Measurements from ENCODE around the gene WNT7B.

Gene WNT7B

GRCh38 chr22:45977003-45977411, at the start of gene WNT7B:
TSS of gene WNT7B (minus strand) at chr22:45977162. CDS start at chr22:45976754, 408 bp downstream.
- H3K4me1 ChIP-seq (ENCODE audit: control insufficient read depth, insufficient read depth, low read length, unreplicated experiment), result no peaks in the 10 kb centered on the region
- no peak within 1 kb of the TSS for H3K27ac ChIP-seq (ENCODE audit: low read depth, low read length)
- no peak within 1 kb of the TSS for H2AFZ ChIP-seq (ENCODE audit: low read length, unreplicated experiment)
- no peaks in the 10 kb centered on the region for H3K36me3 ChIP-seq (ENCODE audit: insufficient read depth, low read length)
- H3K27me3 ChIP-seq (ENCODE audit: insufficient read depth, low read length), result peaks cover 54% of the 10 kb centered on the region
- H3K79me2 ChIP-seq (ENCODE audit: control insufficient read depth, insufficient read depth, low read length, unreplicated experiment), result no peaks in the 10 kb centered on the region
- peak within 1 kb of the TSS; percentile 43; the same call in 1 of the 2 replicates for H3K4me3 ChIP-seq (ENCODE audit: low read depth, low read length)

GRCh38 chr22:46025973-46026898, 49.3 kb upstream of the WNT7B start:
- Histone ChIP-seq H3K27ac (ENCODE audit: low read depth, low read length) (no peak overlapping the region), H3K36me3 (ENCODE audit: insufficient read depth, low read length) (no peaks in the 10 kb centered on the region), H2AFZ (ENCODE audit: low read length, unreplicated experiment) (no peak overlapping the region), H3K79me2 (ENCODE audit: control insufficient read depth, insufficient read depth, low read length, unreplicated experiment) (no peaks in the 10 kb centered on the region), H3K4me1 (ENCODE audit: control insufficient read depth, insufficient read depth, low read length, unreplicated experiment) (no peaks in the 10 kb centered on the region), H3K27me3 (ENCODE audit: insufficient read depth, low read length) (no peaks in the 10 kb centered on the region), H3K4me3 (ENCODE audit: low read depth, low read length) (no peak overlapping the region)

GRCh38 chr22:46025225-46025972, 48.4 kb upstream of the WNT7B start:
- Histone ChIP-seq H3K27me3 (ENCODE audit: insufficient read depth, low read length) (no peaks in the 10 kb centered on the region), H3K4me1 (ENCODE audit: control insufficient read depth, insufficient read depth, low read length, unreplicated experiment) (no peaks in the 10 kb centered on the region), H3K36me3 (ENCODE audit: insufficient read depth, low read length) (no peaks in the 10 kb centered on the region), H3K79me2 (ENCODE audit: control insufficient read depth, insufficient read depth, low read length, unreplicated experiment) (no peaks in the 10 kb centered on the region), H2AFZ (ENCODE audit: low read length, unreplicated experiment) (no peak overlapping the region), H3K4me3 (ENCODE audit: low read depth, low read length) (no peak overlapping the region), H3K27ac (ENCODE audit: low read depth, low read length) (no peak overlapping the region)

- Histone ChIP-seq H3K4me1 (ENCODE audit: control insufficient read depth, insufficient read depth, low read length, unreplicated experiment) (no peaks in the 10 kb centered on the region), H3K4me3 (ENCODE audit: low read depth, low read length) (no peak overlapping the region), H3K79me2 (ENCODE audit: control insufficient read depth, insufficient read depth, low read length, unreplicated experiment) (no peaks in the 10 kb centered on the region), H2AFZ (ENCODE audit: low read length, unreplicated experiment) (no peak overlapping the region), H3K27ac (ENCODE audit: low read depth, low read length) (no peak overlapping the region), H3K27me3 (ENCODE audit: insufficient read depth, low read length) (no peaks in the 10 kb centered on the region), H3K36me3 (ENCODE audit: insufficient read depth, low read length) (no peaks in the 10 kb centered on the region)
Measured at GRCh38 chr22:46024136-46024840, 47.3 kb upstream of the WNT7B start.

GRCh38 chr22:46023558-46023981, 46.6 kb upstream of the WNT7B start:
- Histone ChIP-seq H3K4me1 (ENCODE audit: control insufficient read depth, insufficient read depth, low read length, unreplicated experiment) (no peaks in the 10 kb centered on the region), H3K27ac (ENCODE audit: low read depth, low read length) (no peak overlapping the region), H3K36me3 (ENCODE audit: insufficient read depth, low read length) (no peaks in the 10 kb centered on the region), H3K4me3 (ENCODE audit: low read depth, low read length) (no peak overlapping the region), H2AFZ (ENCODE audit: low read length, unreplicated experiment) (no peak overlapping the region), H3K79me2 (ENCODE audit: control insufficient read depth, insufficient read depth, low read length, unreplicated experiment) (no peaks in the 10 kb centered on the region), H3K27me3 (ENCODE audit: insufficient read depth, low read length) (no peaks in the 10 kb centered on the region)

GRCh38 chr22:46022881-46023512, 46.0 kb upstream of the WNT7B start:
- Histone ChIP-seq H3K4me3 (ENCODE audit: low read depth, low read length) (no peak overlapping the region), H3K27me3 (ENCODE audit: insufficient read depth, low read length) (no peaks in the 10 kb centered on the region), H3K27ac (ENCODE audit: low read depth, low read length) (no peak overlapping the region), H3K79me2 (ENCODE audit: control insufficient read depth, insufficient read depth, low read length, unreplicated experiment) (no peaks in the 10 kb centered on the region), H3K4me1 (ENCODE audit: control insufficient read depth, insufficient read depth, low read length, unreplicated experiment) (no peaks in the 10 kb centered on the region), H3K36me3 (ENCODE audit: insufficient read depth, low read length) (no peaks in the 10 kb centered on the region), H2AFZ (ENCODE audit: low read length, unreplicated experiment) (no peak overlapping the region)

GRCh38 chr22:46021577-46021976, 44.6 kb upstream of the WNT7B start:
- Histone ChIP-seq H2AFZ (ENCODE audit: low read length, unreplicated experiment) (no peak overlapping the region), H3K27me3 (ENCODE audit: insufficient read depth, low read length) (no peaks in the 10 kb centered on the region), H3K4me3 (ENCODE audit: low read depth, low read length) (no peak overlapping the region), H3K27ac (ENCODE audit: low read depth, low read length) (no peak overlapping the region), H3K4me1 (ENCODE audit: control insufficient read depth, insufficient read depth, low read length, unreplicated experiment) (no peaks in the 10 kb centered on the region), H3K36me3 (ENCODE audit: insufficient read depth, low read length) (no peaks in the 10 kb centered on the region), H3K79me2 (ENCODE audit: control insufficient read depth, insufficient read depth, low read length, unreplicated experiment) (no peaks in the 10 kb centered on the region)

- Histone ChIP-seq H3K36me3 (ENCODE audit: insufficient read depth, low read length) (no peaks in the 10 kb centered on the region), H3K4me3 (ENCODE audit: low read depth, low read length) (no peak overlapping the region), H3K27me3 (ENCODE audit: insufficient read depth, low read length) (no peaks in the 10 kb centered on the region), H3K79me2 (ENCODE audit: control insufficient read depth, insufficient read depth, low read length, unreplicated experiment) (no peaks in the 10 kb centered on the region), H2AFZ (ENCODE audit: low read length, unreplicated experiment) (no peak overlapping the region), H3K27ac (ENCODE audit: low read depth, low read length) (no peak overlapping the region), H3K4me1 (ENCODE audit: control insufficient read depth, insufficient read depth, low read length, unreplicated experiment) (peaks cover 9% of the 10 kb centered on the region)
Measured at GRCh38 chr22:46019351-46019750, 42.4 kb upstream of the WNT7B start.

GRCh38 chr22:46018859-46019258, 41.9 kb upstream of the WNT7B start:
- peaks cover 9% of the 10 kb centered on the region for H3K4me1 ChIP-seq (ENCODE audit: control insufficient read depth, insufficient read depth, low read length, unreplicated experiment)
- no peaks in the 10 kb centered on the region for H3K27me3 ChIP-seq (ENCODE audit: insufficient read depth, low read length)
- no peaks in the 10 kb centered on the region for H3K79me2 ChIP-seq (ENCODE audit: control insufficient read depth, insufficient read depth, low read length, unreplicated experiment)
- H3K4me3 ChIP-seq (ENCODE audit: low read depth, low read length), result no peak overlapping the region
- H3K27ac ChIP-seq (ENCODE audit: low read depth, low read length), result no peak overlapping the region
- peak overlapping the region; percentile 25 for H2AFZ ChIP-seq (ENCODE audit: low read length, unreplicated experiment)
- no peaks in the 10 kb centered on the region for H3K36me3 ChIP-seq (ENCODE audit: insufficient read depth, low read length)

GRCh38 chr22:46017166-46017565, 40.2 kb upstream of the WNT7B start:
- Histone ChIP-seq H3K79me2 (ENCODE audit: control insufficient read depth, insufficient read depth, low read length, unreplicated experiment) (no peaks in the 10 kb centered on the region), H3K27ac (ENCODE audit: low read depth, low read length) (no peak overlapping the region), H3K36me3 (ENCODE audit: insufficient read depth, low read length) (no peaks in the 10 kb centered on the region), H3K27me3 (ENCODE audit: insufficient read depth, low read length) (no peaks in the 10 kb centered on the region), H2AFZ (ENCODE audit: low read length, unreplicated experiment) (no peak overlapping the region), H3K4me3 (ENCODE audit: low read depth, low read length) (no peak overlapping the region), H3K4me1 (ENCODE audit: control insufficient read depth, insufficient read depth, low read length, unreplicated experiment) (peaks cover 19% of the 10 kb centered on the region)

All from ACC112 (cell line).